SK-N-SH (cell line): ENCODE measurements around the gene SOS2. TPM values are rescaled to one million over a fixed set of nuclear protein-coding genes. Genes with fewer than 3 reads are reported as not detected.

Experiments
- CTCF ChIA-PET: fragments of 300-600, 350-600 bp; formaldehyde crosslinking; extraction: SDS; loops from one replicate; lab custom pipeline; 2021; lab: Yijun Ruan, JAX
- POLR2A ChIA-PET: fragments of 350-600 bp; sonication (Branson Sonifier 250); formaldehyde crosslinking; extraction: SDS; loops from one replicate; lab custom pipeline; 2020; ENCODE audit warnings: antibody characterized with exemption, inconsistent platforms; lab: Yijun Ruan, JAX
- DNase-seq: peaks from one replicate; pipeline ENCODE4 v3.0.0; 2012
- H2AFZ ChIP-seq: fragments of 200-600 bp; sonication (generic); 2 replicates; pipeline ENCODE4 v1.8.1; 2016; ENCODE audit warnings: antibody characterized with exemption, mild to moderate bottlenecking, low read depth
- H3F3A ChIP-seq: fragments of 200-600 bp; sonication (generic); replicated peaks from 2 replicates; pipeline ENCODE3; 2016; ENCODE audit warnings: antibody characterized with exemption, mild to moderate bottlenecking; ENCODE audit not compliant: insufficient read depth
- H3K27ac ChIP-seq, 2 experiments: fragments of 200-500 bp in 1 of 2; fragments of 200-600 bp in 1 of 2; sonication (Bioruptor generic) in 1 of 2; sonication (generic), shearing (Covaris generic) in 1 of 2; 2 replicates each; pipeline versions ENCODE4 v1.5.1 to v1.6.1; 2014 to 2016; ENCODE audit warnings: low read depth in 2 of 2, inconsistent platforms in 1 of 2, low read length in 1 of 2, mild to moderate bottlenecking in 1 of 2, mixed read lengths in 1 of 2
- H3K27me3 ChIP-seq: fragments of 200-600 bp; sonication (generic), shearing (Covaris generic); 2 replicates; pipeline ENCODE4 v1.6.1; 2016; ENCODE audit warnings: mixed run types; ENCODE audit not compliant: insufficient read depth
- H3K36me3 ChIP-seq, 2 experiments: fragments of 200-500 bp in 1 of 2; fragments of 200-600 bp in 1 of 2; sonication (Bioruptor generic) in 1 of 2; sonication (generic) in 1 of 2; replicated peaks in 1 of 2; 2 replicates each; pipeline versions ENCODE3 to v1.5.1; 2014 to 2016; ENCODE audit warnings: low read length in 1 of 2, mild to moderate bottlenecking in 1 of 2; ENCODE audit not compliant: insufficient read depth in 2 of 2, control insufficient read depth in 1 of 2
- H3K4me1 ChIP-seq, 2 experiments: fragments of 200-500 bp in 1 of 2; fragments of 200-600 bp in 1 of 2; sonication (Bioruptor generic) in 1 of 2; sonication (generic), shearing (Covaris generic) in 1 of 2; 2 replicates each; pipeline versions ENCODE4 v1.5.1 to v1.6.1; 2014 to 2016; ENCODE audit warnings: low read depth in 1 of 2, low read length in 1 of 2, mixed run types in 1 of 2; ENCODE audit not compliant: insufficient read depth in 2 of 2, control insufficient read depth in 1 of 2
- H3K4me2 ChIP-seq: fragments of 200-600 bp; sonication (generic), shearing (Covaris generic); 2 replicates; pipeline ENCODE4 v1.6.1; 2017; ENCODE audit warnings: mixed run types
- H3K4me3 ChIP-seq, 2 experiments: fragments of 200-500 bp in 1 of 2; fragments of 200-600 bp in 1 of 2; sonication (Bioruptor generic) in 1 of 2; sonication (generic), shearing (Covaris generic) in 1 of 2; 2 replicates each; pipeline versions ENCODE4 v1.5.1 to v1.8.1; 2014 to 2016; ENCODE audit warnings: low read depth in 2 of 2, inconsistent platforms in 1 of 2, low read length in 1 of 2, mild to moderate bottlenecking in 1 of 2, mixed read lengths in 1 of 2, moderate library complexity in 1 of 2
- H3K79me2 ChIP-seq: fragments of 200-600 bp; sonication (generic); 2 replicates; pipeline ENCODE4 v1.8.1; 2017; ENCODE audit warnings: mild to moderate bottlenecking; ENCODE audit not compliant: insufficient read depth
- H3K9ac ChIP-seq: fragments of 200-600 bp; sonication (generic); 2 replicates; pipeline ENCODE4 v1.6.1; 2017; ENCODE audit warnings: mixed run types
- H3K9me2 ChIP-seq: fragments of 200-600 bp; sonication (generic); 2 replicates; pipeline ENCODE4 v1.6.1; 2017; ENCODE audit warnings: mixed run types
- H3K9me3 ChIP-seq: fragments of 200-600 bp; sonication (generic); 2 replicates; pipeline ENCODE4 v1.6.1; 2017; ENCODE audit warnings: mixed run types, mild to moderate bottlenecking, moderate library complexity
- H4K20me1 ChIP-seq: fragments of 200-600 bp; sonication (generic); 2 replicates; pipeline ENCODE4 v1.6.1; 2017; ENCODE audit warnings: mild to moderate bottlenecking, mixed run types; ENCODE audit not compliant: insufficient read depth
- EP300 ChIP-seq, 2 experiments: IDR thresholded peaks; 2 replicates each; pipeline versions ENCODE4 v1.4.0 to v1.6.1; 2012; ENCODE audit warnings: borderline replicate concordance in 1 of 2, low read depth in 1 of 2, low read length in 1 of 2
- FOSL2 ChIP-seq: IDR thresholded peaks from 2 replicates; pipeline ENCODE4 v1.4.0; 2012; ENCODE audit warnings: low read depth, mild to moderate bottlenecking, moderate library complexity, borderline replicate concordance
- FOXM1 ChIP-seq: IDR thresholded peaks from 2 replicates; pipeline ENCODE4 v1.4.0; 2012; ENCODE audit warnings: low read depth, mild to moderate bottlenecking
- GABPA ChIP-seq: IDR thresholded peaks from 2 replicates; pipeline ENCODE4 v1.4.0; 2012; ENCODE audit warnings: low read depth, mild to moderate bottlenecking
- GATA2 ChIP-seq: sonication (generic); formaldehyde crosslinking; IDR thresholded peaks from 2 replicates; pipeline ENCODE4 v1.5.0; 2020; ENCODE audit warnings: mild to moderate bottlenecking, missing genetic modification reagents
- JUND ChIP-seq: IDR thresholded peaks from 2 replicates; pipeline ENCODE4 v1.4.0; 2012
- MAX ChIP-seq: IDR thresholded peaks from 2 replicates; pipeline ENCODE4 v1.4.0; 2012; ENCODE audit warnings: low read depth
- MXI1 ChIP-seq: IDR thresholded peaks from 2 replicates; pipeline ENCODE4 v1.6.1; 2012; ENCODE audit warnings: mild to moderate bottlenecking, low read depth, low read length, improper control_type of control experiment
- NFIC ChIP-seq: IDR thresholded peaks from 2 replicates; pipeline ENCODE4 v1.4.0; 2012; ENCODE audit warnings: borderline replicate concordance
- PBX3 ChIP-seq: IDR thresholded peaks from 2 replicates; pipeline ENCODE4; 2012
- POLR2AphosphoS5 ChIP-seq: IDR thresholded peaks from 2 replicates; pipeline ENCODE4 v1.6.1; 2012; ENCODE audit warnings: low read depth, low read length
- RCOR1 ChIP-seq: fragments of 150-350 bp; IDR thresholded peaks from 2 replicates; pipeline ENCODE4 v1.6.1; 2017; ENCODE audit warnings: antibody characterized with exemption, low read length
- REST ChIP-seq: IDR thresholded peaks from 2 replicates; pipeline ENCODE4 v1.6.1; 2012; ENCODE audit warnings: mild to moderate bottlenecking, low read depth, low read length, moderate library complexity
- RFX5 ChIP-seq: IDR thresholded peaks from 2 replicates; pipeline ENCODE4 v1.6.1; 2012; ENCODE audit warnings: mild to moderate bottlenecking, improper control_type of control experiment, low read length
- SIN3A ChIP-seq: IDR thresholded peaks from 2 replicates; pipeline ENCODE4 v1.6.1; 2012; ENCODE audit warnings: low read depth, mild to moderate bottlenecking, low read length, moderate library complexity, borderline replicate concordance
- TAF1 ChIP-seq: IDR thresholded peaks from 2 replicates; pipeline ENCODE4 v1.6.1; 2012; ENCODE audit warnings: low read depth, mild to moderate bottlenecking, low read length, moderate library complexity, borderline replicate concordance
- TCF12 ChIP-seq: IDR thresholded peaks from 2 replicates; pipeline ENCODE4 v1.4.0; 2012
- YY1 ChIP-seq: IDR thresholded peaks from 2 replicates; pipeline ENCODE4 v1.4.0; 2012; ENCODE audit warnings: low read depth, mild to moderate bottlenecking
- ZBTB33 ChIP-seq: IDR thresholded peaks from 2 replicates; pipeline ENCODE4 v1.4.0; 2012; ENCODE audit warnings: low read depth, borderline replicate concordance
- WGBS: methylation state at CpG from one replicate; pipeline ENCODE4 v1.1.6; 2017; ENCODE audit warnings: low lambda C conversion rate; 5-methylcytosine and 5-hydroxymethylcytosine counted together
- polyA plus RNA-seq, 3 experiments: library from polyadenylated mRNA; depleted of rRNA; stranded (reverse); fragments of >200 nt; gene quantifications; 2 replicates each; pipeline ENCODE4 v1.2.3, GENCODE V29; 2012

The SOS2 gene
- polyA plus RNA-seq, 1 of the 3 experiments (the other 2 are of a cell fraction), result 6.2 TPM

- Histone ChIP-seq H3K27me3 (no peaks in the 10 kb centered on the region), H3K79me2 (no peaks in the 10 kb centered on the region), H3K9me2 (no peaks in the 10 kb centered on the region), H3K9ac (no peak overlapping the region), H3K4me1 (peaks cover 0 to 4% of the 10 kb centered on the region in 2 experiments; a peak in 1 of 4 replicates), H3K36me3 (peaks cover 13 to 17% of the 10 kb centered on the region in 2 experiments), H3F3A (peaks cover 32% of the 10 kb centered on the region), H3K27ac (no peak overlapping the region), H4K20me1 (no peaks in the 10 kb centered on the region), H2AFZ (no peak overlapping the region), H3K4me3 (no peak overlapping the region), H3K4me2 (no peak overlapping the region), H3K9me3 (no peaks in the 10 kb centered on the region)
- no peak for TF ChIP-seq REST
- no peak for TF ChIP-seq JUND
- TF ChIP-seq FOSL2, result no peak
- TF ChIP-seq MAX, result no peak
- no peak for TF ChIP-seq GATA2 (CRISPR knock-in tag)
- TF ChIP-seq POLR2AphosphoS5, result no peak
- no peak for TF ChIP-seq TAF1
- no peak for TF ChIP-seq RFX5
- TF ChIP-seq PBX3, result no peak
- TF ChIP-seq NFIC, result no peak
- TF ChIP-seq YY1, result no peak
- TF ChIP-seq FOXM1, result no peak
- TF ChIP-seq ZBTB33, result no peak
- no peak for TF ChIP-seq SIN3A
- TF ChIP-seq EP300 (IDR thresholded peaks at IDR 0.05; ENCODE audit: borderline replicate concordance in 1 of 2, low read depth in 1 of 2, low read length in 1 of 2), result no peak
- TF ChIP-seq GABPA, result no peak
- no peak for TF ChIP-seq MXI1
- no peak for TF ChIP-seq TCF12
- no peak for TF ChIP-seq RCOR1
- DNase-seq, result no peak
- WGBS, result 93% methylated on average over 6 of the region's 6 CpGs
- CTCF ChIA-PET, result interaction anchor here (1.1 to 15.1 kb wide), 15 partner anchors 10 to 482 kb away, joined by 3 to 204 read pairs (median 7); partner anchors contain the start of genes NEMF and VCPKMT
- POLR2A ChIA-PET, result no interaction called here
These were observed 127.8 kb downstream of the SOS2 start for GRCh38 chr14:50103558-50103957.
